Chondrocyte (in vitro differentiated cells): ENCODE data around the gene SP100. TPM values are rescaled to one million over a fixed set of nuclear protein-coding genes. Genes with fewer than 3 reads are reported as not detected.

Source experiments
- DNase-seq: peaks from one replicate; pipeline ENCODE4 v3.0.0; 2021; ENCODE audit warnings: mixed read lengths, low spot score
- H3K27ac Mint-ChIP-seq: one replicate; pipeline ENCODE4 v1.8.0; 2021; ENCODE audit warnings: mild to moderate bottlenecking, moderate library complexity, mixed read lengths; ENCODE audit not compliant: unreplicated experiment
- H3K27me3 Mint-ChIP-seq: 2 replicates; pipeline ENCODE4 v1.8.0; 2021; ENCODE audit warnings: low read depth, mixed read lengths
- H3K36me3 Mint-ChIP-seq: 2 replicates; pipeline ENCODE4 v1.8.0; 2021; ENCODE audit warnings: low read depth, mixed read lengths
- H3K4me1 Mint-ChIP-seq: 2 replicates; pipeline ENCODE4 v1.8.0; 2021; ENCODE audit warnings: low read depth, mild to moderate bottlenecking, mixed read lengths
- H3K4me3 Mint-ChIP-seq: one replicate; pipeline ENCODE4 v1.8.0; 2021; ENCODE audit warnings: mild to moderate bottlenecking, moderate library complexity, mixed read lengths; ENCODE audit not compliant: unreplicated experiment
- H3K9me3 Mint-ChIP-seq: 2 replicates; pipeline ENCODE4 v1.8.0; 2021; ENCODE audit warnings: low read depth, mixed read lengths
- total RNA-seq: library from RNA; stranded (reverse); gene quantifications from 3 replicates; pipeline ENCODE4 v1.2.1, GENCODE V29; 2021
- TF ChIP-seq, protein P1 (sequence below): fragments of 200-600 bp; sonication (generic); IDR thresholded peaks from 2 replicates; pipeline ENCODE4 v1.5.0; 2021; ENCODE audit warnings: antibody characterized with exemption, mild to moderate bottlenecking, moderate library complexity

The SP100 gene
- total RNA-seq, 1 donor from 2014 or later: 57.6 TPM

DNA sequence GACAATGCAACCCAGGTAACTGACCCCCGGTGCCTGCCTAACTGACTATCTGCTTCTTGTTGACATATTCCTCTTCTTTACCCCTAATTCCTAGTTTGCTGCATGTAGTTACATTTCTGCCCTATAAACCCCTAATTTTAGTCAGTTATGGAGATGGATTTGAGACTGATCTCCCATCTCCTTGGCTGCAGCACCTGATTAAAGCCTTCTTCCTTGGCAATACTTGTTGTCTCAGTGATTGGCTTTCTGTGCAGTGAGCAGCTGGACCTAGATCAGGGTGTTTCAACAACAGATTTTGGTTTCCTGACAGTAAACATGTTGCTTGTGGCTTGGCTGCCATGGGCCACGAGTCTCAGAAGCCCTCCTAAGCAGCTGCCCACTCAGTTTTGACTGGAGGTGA, 105.4 kb downstream of the SP100 start:
- no peaks in the 10 kb centered on the region for H3K27me3 Mint-ChIP-seq
- TF ChIP-seq, protein P1, sequence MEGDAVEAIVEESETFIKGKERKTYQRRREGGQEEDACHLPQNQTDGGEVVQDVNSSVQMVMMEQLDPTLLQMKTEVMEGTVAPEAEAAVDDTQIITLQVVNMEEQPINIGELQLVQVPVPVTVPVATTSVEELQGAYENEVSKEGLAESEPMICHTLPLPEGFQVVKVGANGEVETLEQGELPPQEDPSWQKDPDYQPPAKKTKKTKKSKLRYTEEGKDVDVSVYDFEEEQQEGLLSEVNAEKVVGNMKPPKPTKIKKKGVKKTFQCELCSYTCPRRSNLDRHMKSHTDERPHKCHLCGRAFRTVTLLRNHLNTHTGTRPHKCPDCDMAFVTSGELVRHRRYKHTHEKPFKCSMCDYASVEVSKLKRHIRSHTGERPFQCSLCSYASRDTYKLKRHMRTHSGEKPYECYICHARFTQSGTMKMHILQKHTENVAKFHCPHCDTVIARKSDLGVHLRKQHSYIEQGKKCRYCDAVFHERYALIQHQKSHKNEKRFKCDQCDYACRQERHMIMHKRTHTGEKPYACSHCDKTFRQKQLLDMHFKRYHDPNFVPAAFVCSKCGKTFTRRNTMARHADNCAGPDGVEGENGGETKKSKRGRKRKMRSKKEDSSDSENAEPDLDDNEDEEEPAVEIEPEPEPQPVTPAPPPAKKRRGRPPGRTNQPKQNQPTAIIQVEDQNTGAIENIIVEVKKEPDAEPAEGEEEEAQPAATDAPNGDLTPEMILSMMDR: no peak
- no peaks in the 10 kb centered on the region for H3K4me1 Mint-ChIP-seq
- H3K36me3 Mint-ChIP-seq: peaks cover 18% of the 10 kb centered on the region
- no peak overlapping the region for H3K27ac Mint-ChIP-seq
- DNase-seq: no peak
- peaks cover 35% of the 10 kb centered on the region for H3K9me3 Mint-ChIP-seq
- no peak overlapping the region for H3K4me3 Mint-ChIP-seq

DNA sequence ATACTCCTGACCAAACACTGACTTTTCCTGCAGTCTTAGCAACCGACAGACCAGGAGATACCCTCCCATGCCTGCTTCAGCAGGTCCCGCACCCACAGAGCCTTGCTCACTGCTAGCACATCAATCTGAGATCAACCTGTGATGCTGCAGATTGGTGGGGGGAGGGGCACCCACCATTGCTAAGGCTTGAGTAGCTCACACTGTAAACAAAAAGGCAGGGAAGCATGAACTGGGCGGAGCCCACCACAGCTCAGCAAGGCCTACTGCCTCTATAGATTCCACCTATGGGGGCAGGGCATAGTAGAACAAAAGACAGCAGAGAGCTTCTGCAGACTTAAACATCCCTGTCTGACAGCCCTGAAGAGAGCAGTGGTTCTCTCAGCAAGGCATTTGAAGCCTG, 109.7 kb downstream of the SP100 start:
- Mint-ChIP-seq H3K9me3 (peaks cover 58% of the 10 kb centered on the region), H3K36me3 (peaks cover 25% of the 10 kb centered on the region), H3K4me3 (no peak overlapping the region), H3K27me3 (no peaks in the 10 kb centered on the region), H3K4me1 (no peaks in the 10 kb centered on the region), H3K27ac (no peak overlapping the region)
- DNase-seq: no peak
- TF ChIP-seq, protein P1: no peak

DNA sequence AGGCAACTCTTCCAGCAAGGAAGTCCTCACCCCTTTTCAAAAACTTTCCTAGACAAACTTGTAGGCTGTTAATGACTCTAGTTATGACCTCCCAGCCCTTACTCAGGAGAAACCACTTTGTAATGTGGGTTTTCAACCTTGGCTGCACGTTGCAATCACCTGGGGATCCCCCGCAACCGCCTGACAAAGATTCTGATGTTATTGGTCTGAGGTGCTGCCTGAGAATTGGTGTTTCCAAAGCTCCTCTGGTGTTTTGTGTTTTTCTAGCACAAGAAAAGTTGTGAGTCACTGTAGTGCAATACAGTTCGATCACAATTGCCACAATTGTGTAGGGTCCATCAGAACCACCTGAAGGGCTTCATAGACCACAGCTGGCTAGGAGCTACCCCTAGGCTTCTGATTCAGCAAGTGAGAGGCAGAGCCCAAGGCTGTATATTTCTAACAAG, 121.6 kb downstream of the SP100 start:
- no peak overlapping the region for H3K27ac Mint-ChIP-seq
- TF ChIP-seq, protein P1: no peak
- H3K9me3 Mint-ChIP-seq: peaks cover 9% of the 10 kb centered on the region
- H3K4me1 Mint-ChIP-seq: peaks cover 9% of the 10 kb centered on the region
- H3K27me3 Mint-ChIP-seq: no peaks in the 10 kb centered on the region
- peaks cover 3% of the 10 kb centered on the region for H3K36me3 Mint-ChIP-seq
- no peak overlapping the region for H3K4me3 Mint-ChIP-seq
- no peak for DNase-seq

DNA sequence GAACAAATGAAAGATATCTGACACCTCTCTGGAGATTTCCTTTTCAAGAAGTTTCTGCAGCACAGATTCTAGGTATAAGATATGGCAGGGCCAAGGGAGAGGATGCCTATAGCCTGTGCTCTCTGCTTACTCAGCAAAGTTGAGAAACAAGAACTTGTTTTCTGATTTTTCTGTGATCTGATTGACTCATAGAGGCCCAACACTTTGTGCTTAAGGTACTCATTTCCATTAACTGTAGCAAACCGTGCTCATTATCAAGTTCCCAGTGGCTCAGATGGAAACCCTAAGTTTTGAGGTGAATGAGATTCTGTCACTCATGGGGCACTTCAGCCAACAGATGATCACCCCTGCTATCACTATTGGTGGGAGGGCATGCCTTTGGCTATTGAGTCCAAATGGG, 124.3 kb downstream of the SP100 start:
- peaks cover 15% of the 10 kb centered on the region for H3K4me1 Mint-ChIP-seq
- DNase-seq: no peak
- H3K36me3 Mint-ChIP-seq: peaks cover 20% of the 10 kb centered on the region
- TF ChIP-seq, protein P1: no peak
- H3K27ac Mint-ChIP-seq: no peak overlapping the region
- H3K4me3 Mint-ChIP-seq: no peak overlapping the region
- peaks cover 26% of the 10 kb centered on the region for H3K9me3 Mint-ChIP-seq
- H3K27me3 Mint-ChIP-seq: no peaks in the 10 kb centered on the region

DNA sequence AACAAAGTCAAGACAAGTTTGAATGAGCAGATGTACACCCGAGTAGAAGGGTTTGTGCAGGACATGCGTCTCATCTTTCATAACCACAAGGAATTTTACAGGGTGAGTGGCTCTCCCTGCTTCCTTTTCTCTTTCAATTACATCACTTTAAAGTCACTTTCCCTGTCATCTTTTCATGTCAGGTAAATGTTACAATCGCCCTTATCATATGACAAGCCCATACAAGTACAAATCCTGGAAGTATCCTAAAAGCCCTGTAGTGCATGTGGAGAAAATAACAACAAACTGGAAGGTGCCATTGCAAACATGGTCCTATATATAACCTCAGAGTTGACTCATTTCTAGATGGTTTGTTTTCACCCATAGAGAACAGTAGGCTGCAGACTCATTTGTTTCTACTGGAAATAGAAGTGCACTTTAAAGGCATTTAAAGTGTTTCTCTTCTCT, 126.0 kb downstream of the SP100 start:
- no peak for DNase-seq
- Mint-ChIP-seq H3K4me3 (no peak overlapping the region), H3K9me3 (peaks cover 26% of the 10 kb centered on the region), H3K36me3 (peaks cover 20% of the 10 kb centered on the region), H3K4me1 (peaks cover 15% of the 10 kb centered on the region), H3K27me3 (no peaks in the 10 kb centered on the region), H3K27ac (no peak overlapping the region)
- TF ChIP-seq, protein P1: no peak
